Karpas-422 (cell line): Measurements from ENCODE around the gene ATP8A2. TPM values are rescaled to one million over a fixed set of nuclear protein-coding genes. Genes with fewer than 3 reads are reported as not detected.

Source experiments
- DNase-seq: peaks from one replicate; pipeline ENCODE4 v3.0.0-alpha.2; 2015
- H2AFZ ChIP-seq: fragments of 200-600 bp; sonication (generic); 2 replicates; pipeline ENCODE4 v1.6.1; 2014; ENCODE audit warnings: antibody characterized with exemption, low read length, mixed read lengths
- H3K27ac ChIP-seq: fragments of 200-600 bp; sonication (generic); 2 replicates; pipeline ENCODE4 v1.5.1; 2014; ENCODE audit warnings: mild to moderate bottlenecking, low read length, moderate library complexity
- H3K27me3 ChIP-seq: fragments of 200-600 bp; sonication (generic); 2 replicates; pipeline ENCODE4 v1.6.1; 2014; ENCODE audit warnings: low read length, mixed read lengths
- H3K36me3 ChIP-seq: fragments of 200-600 bp; sonication (generic); 2 replicates; pipeline ENCODE4 v1.6.1; 2014; ENCODE audit warnings: low read length, mixed read lengths; ENCODE audit not compliant: insufficient read depth
- H3K4me1 ChIP-seq: fragments of 200-600 bp; sonication (generic); 2 replicates; pipeline ENCODE4 v1.6.1; 2014; ENCODE audit warnings: mild to moderate bottlenecking, low read length, mixed read lengths
- H3K4me2 ChIP-seq: fragments of 200-600 bp; sonication (generic); 2 replicates; pipeline ENCODE4 v1.6.1; 2014; ENCODE audit warnings: low read length, low read depth, mild to moderate bottlenecking; ENCODE audit not compliant: poor library complexity, severe bottlenecking
- H3K4me3 ChIP-seq: fragments of 200-600 bp; sonication (generic); 2 replicates; pipeline ENCODE4 v1.5.1; 2014; ENCODE audit warnings: mild to moderate bottlenecking, antibody characterized with exemption, low read length, mixed read lengths
- H3K79me2 ChIP-seq: fragments of 200-600 bp; sonication (generic); 2 replicates; pipeline ENCODE4 v1.6.1; 2014; ENCODE audit warnings: mild to moderate bottlenecking, low read length, mixed read lengths
- H3K9ac ChIP-seq: fragments of 200-600 bp; sonication (generic); 2 replicates; pipeline ENCODE4 v1.6.0; 2014; ENCODE audit warnings: low read length
- H3K9me2 ChIP-seq: fragments of 200-600 bp; sonication (generic), shearing (Covaris generic); replicated peaks from 2 replicates; pipeline ENCODE4 v1.6.0; 2014; ENCODE audit warnings: mild to moderate bottlenecking, low read length, moderate library complexity; ENCODE audit not compliant: insufficient read depth
- H3K9me3 ChIP-seq: fragments of 300-700, 200-600 bp; sonication (generic); 2 replicates; pipeline ENCODE4 v1.6.1; 2014; ENCODE audit warnings: low read length, mixed read lengths
- H4K20me1 ChIP-seq: fragments of 200-600 bp; sonication (generic); 2 replicates; pipeline ENCODE4 v1.6.1; 2014; ENCODE audit warnings: mild to moderate bottlenecking, antibody characterized with exemption, low read length, low read depth; ENCODE audit not compliant: insufficient read depth
- total RNA-seq: library from RNA; depleted of rRNA; stranded (reverse); fragments of >200 nt; shearing (Covaris generic); gene quantifications from 2 replicates; pipeline ENCODE4 v1.2.3, GENCODE V29; 2014; ENCODE audit warnings: low replicate concordance

ATP8A2 gene
- total RNA-seq, 1 experiment from 2014 or later: not detected

DNA sequence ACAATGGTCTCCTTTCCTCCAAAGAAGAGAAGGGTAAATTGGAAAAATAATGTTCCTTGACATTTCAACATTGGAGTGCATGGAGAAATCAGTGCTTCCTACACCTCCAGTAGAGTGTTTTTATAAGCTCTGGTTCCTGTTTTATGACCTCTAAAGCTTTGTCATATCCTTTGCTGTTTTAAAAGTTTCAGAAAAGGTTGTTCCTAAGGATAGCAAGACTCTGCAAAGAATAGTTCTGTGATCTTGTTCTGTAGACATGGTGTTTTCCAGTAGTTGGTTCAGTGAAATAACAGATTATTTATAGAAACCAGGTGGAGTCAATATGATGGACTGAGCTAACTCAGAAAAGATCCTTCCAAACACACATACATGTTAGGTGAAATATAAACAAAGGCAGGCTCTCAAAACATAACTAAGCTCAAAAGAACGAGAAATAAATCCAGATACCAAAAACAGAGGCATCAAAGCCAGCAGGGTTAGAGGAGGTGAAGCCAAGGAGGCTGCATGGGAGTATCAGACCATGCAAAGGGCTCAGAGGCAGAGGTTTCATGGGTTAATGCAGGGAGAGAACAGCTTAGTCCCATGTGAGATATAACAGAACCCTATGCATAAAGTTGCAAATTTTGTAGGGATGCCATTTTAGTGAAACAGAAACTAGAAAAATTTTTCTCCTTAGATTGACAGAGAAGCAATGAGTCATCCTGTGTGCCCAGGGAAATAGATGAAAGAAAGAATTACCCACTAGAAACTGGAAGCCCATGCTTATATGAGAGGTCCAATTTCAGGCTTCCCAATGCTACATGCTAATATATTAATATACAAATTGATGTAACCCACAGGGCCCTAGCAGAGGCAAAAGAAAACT is 635.7 kb downstream of the ATP8A2 start:
- Histone ChIP-seq H3K9me3 (no peaks in the 10 kb centered on the region), H3K27ac (no peak overlapping the region), H3K9ac (no peak overlapping the region), H3K4me1 (no peaks in the 10 kb centered on the region), H2AFZ (no peak overlapping the region), H3K9me2 (no peaks in the 10 kb centered on the region), H4K20me1 (no peaks in the 10 kb centered on the region), H3K79me2 (no peaks in the 10 kb centered on the region), H3K4me2 (no peak overlapping the region), H3K36me3 (no peaks in the 10 kb centered on the region), H3K4me3 (no peak overlapping the region), H3K27me3 (no peaks in the 10 kb centered on the region)
- DNase-seq: no peak

DNA sequence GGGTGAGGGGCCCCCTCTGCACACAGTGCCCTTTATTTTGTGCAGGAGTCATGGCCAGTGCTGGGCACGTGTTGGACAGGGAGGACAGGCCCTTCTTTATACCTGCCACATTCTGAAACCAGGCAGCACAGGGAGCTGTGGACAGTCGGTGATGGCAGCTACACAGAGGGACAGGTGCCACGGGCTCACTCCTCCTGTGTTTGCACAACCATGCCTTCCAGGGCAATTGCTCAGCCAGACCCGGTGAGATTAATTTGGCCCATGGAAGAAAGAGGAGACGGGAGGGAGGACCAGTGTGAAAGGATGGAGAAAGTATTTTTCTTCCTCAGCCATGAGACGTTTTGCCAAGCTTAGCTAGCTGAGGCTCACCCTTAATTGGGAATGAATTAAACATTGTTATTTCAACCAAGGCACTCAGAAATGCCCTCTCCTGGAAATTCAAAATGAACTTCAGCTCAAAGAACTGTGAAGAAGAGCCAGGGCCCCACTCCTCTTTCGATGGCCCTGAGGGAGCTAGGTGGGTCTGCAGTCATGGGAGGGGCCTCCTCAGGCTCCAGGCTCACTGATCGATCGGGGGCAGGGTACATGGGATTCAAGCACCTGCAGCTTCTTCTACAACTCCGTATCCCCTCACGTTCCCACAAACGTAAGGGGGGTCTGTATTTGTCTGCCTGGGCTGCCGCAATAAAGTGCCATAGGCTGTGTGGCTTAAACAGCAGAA is 638.9 kb downstream of the ATP8A2 start:
- no peak overlapping the region for H3K4me3 ChIP-seq
- no peak overlapping the region for H3K27ac ChIP-seq
- H3K9me2 ChIP-seq: no peaks in the 10 kb centered on the region
- H3K4me2 ChIP-seq: no peak overlapping the region
- H3K9ac ChIP-seq: no peak overlapping the region
- no peak overlapping the region for H2AFZ ChIP-seq
- DNase-seq: no peak
- no peaks in the 10 kb centered on the region for H4K20me1 ChIP-seq
- no peaks in the 10 kb centered on the region for H3K27me3 ChIP-seq
- no peaks in the 10 kb centered on the region for H3K36me3 ChIP-seq
- H3K79me2 ChIP-seq: no peaks in the 10 kb centered on the region
- H3K4me1 ChIP-seq: no peaks in the 10 kb centered on the region
- no peaks in the 10 kb centered on the region for H3K9me3 ChIP-seq

GRCh38 chr13:26011208-26011573 is 639.4 kb downstream of the ATP8A2 start:
- H4K20me1 ChIP-seq: no peaks in the 10 kb centered on the region

DNA sequence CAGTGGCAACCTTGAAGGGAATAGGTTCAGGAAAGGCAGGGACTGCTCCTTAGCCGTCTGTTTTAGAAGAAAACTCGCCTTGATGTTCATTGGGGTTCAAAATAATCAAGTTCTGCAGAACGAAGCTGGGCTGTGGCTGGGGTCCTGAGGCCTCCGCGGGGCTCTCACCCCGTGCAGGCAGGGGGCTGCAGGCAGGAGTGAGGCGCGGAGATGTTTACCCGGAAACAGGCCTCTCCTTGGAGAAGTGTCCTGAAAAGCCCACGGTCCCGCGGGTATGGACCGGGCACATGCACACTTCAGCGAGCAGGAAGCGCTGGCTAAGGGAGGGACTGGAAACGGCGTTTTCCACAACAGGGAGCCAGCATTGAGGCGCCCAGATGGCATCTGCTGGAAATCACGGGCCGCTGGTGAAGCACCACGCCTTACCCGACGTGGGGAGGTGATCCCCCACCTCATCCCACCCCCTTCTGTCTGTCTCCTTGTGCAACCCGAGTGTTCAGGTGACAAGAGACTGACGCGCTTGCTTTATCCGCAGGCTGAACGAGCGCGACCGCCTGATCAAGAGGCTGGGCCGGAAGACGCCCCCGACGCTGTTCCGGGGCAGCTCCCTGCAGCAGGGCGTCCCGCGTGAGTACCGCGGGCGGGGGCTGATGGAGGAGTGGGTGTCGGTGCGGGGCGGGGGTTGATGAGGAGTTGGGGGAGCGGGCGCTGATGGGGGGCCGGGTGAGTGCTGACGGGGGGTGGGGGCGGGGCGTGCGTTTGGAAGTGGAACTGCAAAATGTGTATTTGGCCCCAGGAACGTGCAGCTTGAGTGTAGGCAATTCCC is 640.4 kb downstream of the ATP8A2 start:
- no peak overlapping the region for H2AFZ ChIP-seq
- H3K27me3 ChIP-seq: no peaks in the 10 kb centered on the region
- no peak overlapping the region for H3K27ac ChIP-seq

More at GRCh38 chr13:26011208-26011573, 639.4 kb downstream of the ATP8A2 start:
- H3K79me2 ChIP-seq: no peaks in the 10 kb centered on the region
- H3K27ac ChIP-seq: no peak overlapping the region
- H3K27me3 ChIP-seq: no peaks in the 10 kb centered on the region
- H3K4me3 ChIP-seq: no peak overlapping the region
- no peak overlapping the region for H3K9ac ChIP-seq
- DNase-seq: no peak
- H2AFZ ChIP-seq: no peak overlapping the region
- no peak overlapping the region for H3K4me2 ChIP-seq
- H3K9me3 ChIP-seq: no peaks in the 10 kb centered on the region
- H3K4me1 ChIP-seq: no peaks in the 10 kb centered on the region
- no peaks in the 10 kb centered on the region for H3K36me3 ChIP-seq
- H3K9me2 ChIP-seq: no peaks in the 10 kb centered on the region

DNA sequence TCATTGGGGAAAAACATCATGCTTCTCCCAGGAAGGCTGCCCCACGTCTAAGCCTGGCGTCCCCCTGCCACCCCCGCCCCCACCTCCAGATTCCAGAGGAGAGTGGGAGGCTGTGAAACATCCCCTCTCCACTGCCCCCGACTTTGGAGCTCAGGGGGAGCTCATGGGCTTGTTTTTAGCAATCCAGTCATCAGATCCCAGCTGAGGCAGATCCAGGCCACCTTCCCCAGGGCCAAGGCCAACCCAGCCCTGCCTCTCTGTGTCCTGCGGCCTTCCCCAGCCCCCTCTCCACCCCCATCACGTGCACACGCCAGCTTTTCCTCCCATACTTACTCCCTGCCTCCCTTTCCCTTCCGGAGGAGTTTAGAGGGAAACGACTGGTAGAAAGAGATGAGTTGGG is 641.2 kb downstream of the ATP8A2 start:
- Histone ChIP-seq H3K9ac (no peak overlapping the region), H3K27me3 (no peaks in the 10 kb centered on the region), H3K4me1 (no peaks in the 10 kb centered on the region), H3K36me3 (no peaks in the 10 kb centered on the region), H3K4me2 (no peak overlapping the region), H3K9me3 (no peaks in the 10 kb centered on the region), H3K27ac (no peak overlapping the region), H3K4me3 (no peak overlapping the region), H4K20me1 (no peaks in the 10 kb centered on the region), H3K79me2 (no peaks in the 10 kb centered on the region), H2AFZ (no peak overlapping the region), H3K9me2 (no peaks in the 10 kb centered on the region)
- no peak for DNase-seq

More for the DNA sequence above, 640.4 kb downstream of the ATP8A2 start:
- H3K9me2 ChIP-seq: no peaks in the 10 kb centered on the region
- no peaks in the 10 kb centered on the region for H4K20me1 ChIP-seq
- no peak for DNase-seq
- no peak overlapping the region for H3K9ac ChIP-seq
- no peaks in the 10 kb centered on the region for H3K4me1 ChIP-seq
- H3K4me3 ChIP-seq: no peak overlapping the region
- no peaks in the 10 kb centered on the region for H3K9me3 ChIP-seq
- no peaks in the 10 kb centered on the region for H3K79me2 ChIP-seq
- H3K4me2 ChIP-seq: no peak overlapping the region
- no peaks in the 10 kb centered on the region for H3K36me3 ChIP-seq

- H3K9ac ChIP-seq: no peak overlapping the region
- H3K4me3 ChIP-seq: no peak overlapping the region
- no peaks in the 10 kb centered on the region for H3K9me2 ChIP-seq
- H4K20me1 ChIP-seq: no peaks in the 10 kb centered on the region
- no peak overlapping the region for H3K27ac ChIP-seq
- H2AFZ ChIP-seq: no peak overlapping the region
- no peak overlapping the region for H3K4me2 ChIP-seq
- no peaks in the 10 kb centered on the region for H3K36me3 ChIP-seq
- H3K4me1 ChIP-seq: no peaks in the 10 kb centered on the region
- H3K79me2 ChIP-seq: no peaks in the 10 kb centered on the region
- no peaks in the 10 kb centered on the region for H3K27me3 ChIP-seq
- H3K9me3 ChIP-seq: no peaks in the 10 kb centered on the region
- DNase-seq: no peak
These were observed 643.7 kb downstream of the ATP8A2 start for GRCh38 chr13:26015271-26016125.

DNA sequence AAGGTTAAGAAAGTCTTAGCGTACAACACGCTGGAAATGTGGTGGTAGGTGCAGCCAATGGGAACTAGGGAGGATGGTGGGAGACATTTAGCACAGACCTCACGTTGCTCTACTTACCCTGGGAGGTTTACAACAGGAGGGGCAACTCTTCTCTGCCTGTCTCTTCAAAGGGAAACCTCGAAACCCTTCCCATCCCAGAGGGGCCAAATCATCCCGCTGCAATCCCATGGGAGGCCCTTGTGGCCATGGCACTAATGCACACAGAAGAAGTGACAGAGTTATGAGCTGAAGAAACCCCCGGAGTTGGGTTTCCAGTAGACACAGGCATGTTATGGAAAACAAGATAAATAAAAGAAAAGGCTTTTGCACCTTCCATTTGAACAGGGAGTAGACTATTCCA is 644.4 kb downstream of the ATP8A2 start:
- Histone ChIP-seq H3K36me3 (no peaks in the 10 kb centered on the region), H3K4me3 (no peak overlapping the region), H3K9ac (no peak overlapping the region), H3K27me3 (no peaks in the 10 kb centered on the region), H4K20me1 (no peaks in the 10 kb centered on the region), H3K79me2 (no peaks in the 10 kb centered on the region), H3K9me2 (no peaks in the 10 kb centered on the region), H3K9me3 (no peaks in the 10 kb centered on the region), H3K27ac (no peak overlapping the region), H2AFZ (no peak overlapping the region), H3K4me2 (no peak overlapping the region), H3K4me1 (no peaks in the 10 kb centered on the region)
- DNase-seq: no peak
